HL-60 (cell line): ENCODE measurements around the gene RGS6.

ENCODE experiments used
- DNase-seq, 2 experiments: peaks; one replicate each; pipeline ENCODE4 v3.0.0-alpha.2; 2010 to 2020; ENCODE audit warnings: low read depth in 1 of 2, low spot score in 1 of 2
- H3K27ac ChIP-seq: fragments of 250-450 bp; sonication (Bioruptor Pico); replicated peaks from 2 replicates; pipeline ENCODE4 v1.5.1; 2020; ENCODE audit warnings: mild to moderate bottlenecking, moderate library complexity
- H3K27me3 ChIP-seq: fragments of 250-450 bp; sonication (Bioruptor Pico); 2 replicates; pipeline ENCODE4 v1.5.1; 2021; ENCODE audit warnings: mild to moderate bottlenecking, moderate library complexity; ENCODE audit not compliant: insufficient read depth, poor library complexity, severe bottlenecking
- H3K4me3 ChIP-seq: replicated peaks from 2 replicates; pipeline ENCODE4 v1.5.1; 2011; ENCODE audit warnings: mild to moderate bottlenecking, control low read depth, low read length; ENCODE audit not compliant: insufficient read depth
- GABPA ChIP-seq: IDR thresholded peaks from 2 replicates; pipeline ENCODE4 v1.6.1; 2012; ENCODE audit warnings: low read depth
- POLR2AphosphoS5 ChIP-seq: IDR thresholded peaks from 2 replicates; pipeline ENCODE4 v1.6.1; 2012; ENCODE audit warnings: low read depth
- SPI1 ChIP-seq: IDR thresholded peaks from 2 replicates; pipeline ENCODE4 v1.6.1; 2012; ENCODE audit warnings: low read depth, mild to moderate bottlenecking, borderline replicate concordance
- TF ChIP-seq, protein P1 (sequence below): IDR thresholded peaks from one replicate; pipeline ENCODE4 v1.5.1; 2011; ENCODE audit warnings: low read length, control low read depth, inconsistent platforms; ENCODE audit not compliant: insufficient read depth
- TF ChIP-seq, protein P2 (sequence below): IDR thresholded peaks from 2 replicates; pipeline ENCODE4 v1.6.1; 2012; ENCODE audit warnings: low read depth; ENCODE audit not compliant: insufficient replicate concordance

Gene RGS6

DNA sequence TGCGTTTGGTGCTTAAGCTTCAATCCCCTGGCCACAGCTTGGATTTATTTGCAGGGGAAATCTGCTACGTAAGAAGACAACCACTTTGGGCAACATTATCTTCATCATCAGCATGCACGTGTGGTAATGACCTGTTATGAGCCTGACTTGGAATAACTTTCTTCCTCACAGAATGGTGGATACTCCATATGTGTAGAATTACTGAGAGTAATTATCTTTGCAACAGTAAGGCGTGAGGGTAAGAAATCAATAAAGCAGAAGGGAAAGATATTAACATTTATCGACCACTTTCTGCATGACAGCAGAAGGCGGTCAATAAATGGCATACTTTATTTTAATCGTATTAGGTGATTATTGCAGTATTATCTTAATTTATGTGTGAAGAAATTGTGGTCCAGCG lies 152.7 kb downstream of the RGS6 start:
- no peak for DNase-seq
- H3K27ac ChIP-seq = no peak overlapping the region
- no peak for TF ChIP-seq SPI1
- TF ChIP-seq, protein P1, sequence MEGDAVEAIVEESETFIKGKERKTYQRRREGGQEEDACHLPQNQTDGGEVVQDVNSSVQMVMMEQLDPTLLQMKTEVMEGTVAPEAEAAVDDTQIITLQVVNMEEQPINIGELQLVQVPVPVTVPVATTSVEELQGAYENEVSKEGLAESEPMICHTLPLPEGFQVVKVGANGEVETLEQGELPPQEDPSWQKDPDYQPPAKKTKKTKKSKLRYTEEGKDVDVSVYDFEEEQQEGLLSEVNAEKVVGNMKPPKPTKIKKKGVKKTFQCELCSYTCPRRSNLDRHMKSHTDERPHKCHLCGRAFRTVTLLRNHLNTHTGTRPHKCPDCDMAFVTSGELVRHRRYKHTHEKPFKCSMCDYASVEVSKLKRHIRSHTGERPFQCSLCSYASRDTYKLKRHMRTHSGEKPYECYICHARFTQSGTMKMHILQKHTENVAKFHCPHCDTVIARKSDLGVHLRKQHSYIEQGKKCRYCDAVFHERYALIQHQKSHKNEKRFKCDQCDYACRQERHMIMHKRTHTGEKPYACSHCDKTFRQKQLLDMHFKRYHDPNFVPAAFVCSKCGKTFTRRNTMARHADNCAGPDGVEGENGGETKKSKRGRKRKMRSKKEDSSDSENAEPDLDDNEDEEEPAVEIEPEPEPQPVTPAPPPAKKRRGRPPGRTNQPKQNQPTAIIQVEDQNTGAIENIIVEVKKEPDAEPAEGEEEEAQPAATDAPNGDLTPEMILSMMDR = no peak
- H3K4me3 ChIP-seq = no peak overlapping the region
- no peaks in the 10 kb centered on the region for H3K27me3 ChIP-seq

DNA sequence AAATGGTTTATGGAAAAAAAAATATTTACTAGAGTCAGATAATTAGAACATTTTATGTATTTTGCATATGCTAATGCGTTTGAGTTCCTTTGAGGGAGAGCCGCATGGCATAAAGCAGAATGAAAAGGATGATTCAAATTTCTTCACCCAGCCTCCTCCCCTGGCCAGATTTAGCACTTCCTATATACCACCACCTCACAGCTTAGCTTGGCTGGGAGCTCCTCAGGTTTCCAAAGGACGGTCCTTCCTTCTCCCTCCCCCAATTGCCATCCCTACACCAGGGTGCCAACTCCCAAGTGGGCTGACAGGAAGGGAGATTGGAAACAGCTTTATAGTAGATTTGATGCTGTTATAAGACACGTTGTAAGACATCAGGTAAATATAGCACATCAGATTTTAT lies 157.4 kb downstream of the RGS6 start:
- H3K27ac ChIP-seq = no peak overlapping the region
- H3K27me3 ChIP-seq = no peaks in the 10 kb centered on the region
- no peak for TF ChIP-seq POLR2AphosphoS5
- no peak overlapping the region for H3K4me3 ChIP-seq
- no peak for DNase-seq

DNA sequence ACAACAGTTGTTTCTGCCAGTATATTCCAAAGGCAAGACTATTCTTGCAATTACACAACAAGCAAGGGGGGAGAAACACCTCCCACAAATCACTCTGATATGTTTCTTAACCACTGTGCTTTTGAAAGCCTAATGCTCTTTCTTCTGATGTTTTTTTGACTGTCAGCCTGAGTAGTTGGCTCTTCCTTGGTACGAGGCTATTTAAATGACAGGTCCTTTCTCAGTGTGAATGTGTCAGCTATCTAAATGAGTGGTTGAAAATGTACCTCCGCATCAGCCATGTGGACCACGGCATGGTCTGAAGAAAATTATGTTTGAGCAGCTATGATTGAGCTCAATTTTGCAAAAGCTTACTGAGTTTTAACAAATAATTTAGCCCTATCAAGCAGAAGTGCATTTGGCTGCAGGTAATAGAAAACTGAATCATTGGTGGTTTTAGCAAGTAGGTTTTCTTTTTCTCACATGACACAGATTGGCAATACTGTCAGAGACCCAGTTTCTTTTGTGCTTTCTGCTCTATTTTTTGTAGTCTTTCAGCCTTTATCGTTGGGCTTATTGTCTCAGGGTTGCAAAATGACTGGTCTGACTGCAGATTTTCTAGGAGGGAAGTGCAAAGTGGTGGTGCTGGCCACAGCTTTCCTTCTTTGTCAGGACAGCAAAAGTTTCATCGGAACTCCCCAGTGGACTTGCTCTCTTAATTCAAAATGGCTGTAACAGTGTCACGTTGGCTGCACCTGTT lies 162.8 kb downstream of the RGS6 start:
- no peak overlapping the region for H3K4me3 ChIP-seq
- H3K27ac ChIP-seq = no peak overlapping the region
- no peaks in the 10 kb centered on the region for H3K27me3 ChIP-seq
- no peak for DNase-seq
- TF ChIP-seq SPI1 = no peak
- TF ChIP-seq, protein P2, sequence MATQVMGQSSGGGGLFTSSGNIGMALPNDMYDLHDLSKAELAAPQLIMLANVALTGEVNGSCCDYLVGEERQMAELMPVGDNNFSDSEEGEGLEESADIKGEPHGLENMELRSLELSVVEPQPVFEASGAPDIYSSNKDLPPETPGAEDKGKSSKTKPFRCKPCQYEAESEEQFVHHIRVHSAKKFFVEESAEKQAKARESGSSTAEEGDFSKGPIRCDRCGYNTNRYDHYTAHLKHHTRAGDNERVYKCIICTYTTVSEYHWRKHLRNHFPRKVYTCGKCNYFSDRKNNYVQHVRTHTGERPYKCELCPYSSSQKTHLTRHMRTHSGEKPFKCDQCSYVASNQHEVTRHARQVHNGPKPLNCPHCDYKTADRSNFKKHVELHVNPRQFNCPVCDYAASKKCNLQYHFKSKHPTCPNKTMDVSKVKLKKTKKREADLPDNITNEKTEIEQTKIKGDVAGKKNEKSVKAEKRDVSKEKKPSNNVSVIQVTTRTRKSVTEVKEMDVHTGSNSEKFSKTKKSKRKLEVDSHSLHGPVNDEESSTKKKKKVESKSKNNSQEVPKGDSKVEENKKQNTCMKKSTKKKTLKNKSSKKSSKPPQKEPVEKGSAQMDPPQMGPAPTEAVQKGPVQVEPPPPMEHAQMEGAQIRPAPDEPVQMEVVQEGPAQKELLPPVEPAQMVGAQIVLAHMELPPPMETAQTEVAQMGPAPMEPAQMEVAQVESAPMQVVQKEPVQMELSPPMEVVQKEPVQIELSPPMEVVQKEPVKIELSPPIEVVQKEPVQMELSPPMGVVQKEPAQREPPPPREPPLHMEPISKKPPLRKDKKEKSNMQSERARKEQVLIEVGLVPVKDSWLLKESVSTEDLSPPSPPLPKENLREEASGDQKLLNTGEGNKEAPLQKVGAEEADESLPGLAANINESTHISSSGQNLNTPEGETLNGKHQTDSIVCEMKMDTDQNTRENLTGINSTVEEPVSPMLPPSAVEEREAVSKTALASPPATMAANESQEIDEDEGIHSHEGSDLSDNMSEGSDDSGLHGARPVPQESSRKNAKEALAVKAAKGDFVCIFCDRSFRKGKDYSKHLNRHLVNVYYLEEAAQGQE = no peak
- no peak for TF ChIP-seq POLR2AphosphoS5
- no peak for TF ChIP-seq GABPA
- TF ChIP-seq, protein P1 = no peak

DNA sequence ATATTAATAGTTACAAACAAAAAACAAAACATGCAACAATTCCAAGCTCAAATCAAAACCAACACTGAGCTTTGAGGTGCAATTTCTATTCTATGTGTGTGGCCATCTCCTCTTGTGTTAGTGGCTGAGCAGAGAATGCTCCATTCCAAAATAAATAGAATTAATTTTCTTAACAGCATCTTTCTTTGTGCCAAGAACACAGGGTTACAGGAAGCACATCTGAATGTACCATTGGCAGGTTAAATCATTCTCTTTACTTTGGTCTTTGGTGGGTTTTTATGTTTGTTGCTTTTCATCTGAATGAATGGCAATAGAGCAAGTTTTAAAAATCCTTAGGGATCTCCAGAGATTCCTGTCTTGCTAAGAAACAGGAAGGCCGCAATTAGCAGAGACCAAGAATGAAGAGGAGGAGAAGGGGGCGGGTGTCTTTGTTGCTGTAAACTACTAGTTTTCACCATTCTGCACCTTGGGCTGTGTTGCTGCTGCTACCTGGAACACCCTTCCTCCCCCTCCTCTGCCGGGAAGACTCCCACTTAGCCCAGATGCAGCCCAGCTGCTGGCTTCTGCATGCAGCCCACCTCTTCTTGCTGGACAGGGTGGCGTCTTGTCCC lies 165.0 kb downstream of the RGS6 start:
- Histone ChIP-seq H3K27ac (no peak overlapping the region), H3K4me3 (no peak overlapping the region), H3K27me3 (no peaks in the 10 kb centered on the region)
- TF ChIP-seq, protein P1 = no peak
- TF ChIP-seq SPI1 (no peak), GABPA (no peak), POLR2AphosphoS5 (no peak)
- TF ChIP-seq, protein P2 = no peak
- DNase-seq = no peak
